IMR-90 (cell line): ENCODE data around the gene LAMA5. TPM values are rescaled to one million over a fixed set of nuclear protein-coding genes. Genes with fewer than 3 reads are reported as not detected.

Experiments
- ATAC-seq: fragments of 200-7000 bp; cut with Tn5 transposase; 2 replicates; pipeline ENCODE4 v1.9.1; 2020; ENCODE audit warnings: low read depth, mild to moderate bottlenecking, moderate library complexity
- BruUV-seq: library from RNA; stranded (reverse); fragments of 400-500 nt; replicated peaks from 2 replicates; lab custom pipeline; 2021; lab: Mats Ljungman, UMichigan
- CTCF ChIA-PET: fragments of 300-600 bp; formaldehyde crosslinking; extraction: SDS; loops from one replicate; lab custom pipeline; 2021; ENCODE audit warnings: antibody characterized with exemption; lab: Yijun Ruan, JAX
- POLR2A ChIA-PET: fragments of 300-600 bp; sonication (Branson Sonifier 250); formaldehyde crosslinking; loops from one replicate; lab custom pipeline; 2022; ENCODE audit warnings: antibody characterized with exemption; ENCODE audit not compliant: unreplicated experiment; lab: Charles Lee
- DNase-seq: peaks from one replicate; pipeline ENCODE4 v3.0.0; 2013
- H2AFZ ChIP-seq: replicated peaks from 2 replicates; pipeline ENCODE3; 2013; ENCODE audit warnings: low read length, mild to moderate bottlenecking; ENCODE audit not compliant: poor library complexity
- H2AK5ac ChIP-seq: 2 replicates; pipeline ENCODE4 v1.6.1; 2013; ENCODE audit warnings: low read depth, low read length, inconsistent platforms
- H2AK9ac ChIP-seq: replicated peaks from 2 replicates; pipeline ENCODE3; 2013; ENCODE audit warnings: mild to moderate bottlenecking, low read depth, low read length, moderate library complexity; ENCODE audit not compliant: poor library complexity
- H2BK120ac ChIP-seq: 2 replicates; pipeline ENCODE4 v1.6.1; 2013; ENCODE audit warnings: low read depth, low read length, inconsistent platforms
- H2BK15ac ChIP-seq: 3 replicates; pipeline ENCODE4 v1.6.1; 2013; ENCODE audit warnings: low read depth, low read length, inconsistent platforms
- H2BK20ac ChIP-seq: 2 replicates; pipeline ENCODE4 v1.6.1; 2013; ENCODE audit warnings: low read depth, mild to moderate bottlenecking, inconsistent platforms, low read length, moderate library complexity
- H2BK5ac ChIP-seq: 2 replicates; pipeline ENCODE4 v1.6.1; 2013; ENCODE audit warnings: mild to moderate bottlenecking, low read depth, low read length, inconsistent platforms; ENCODE audit not compliant: poor library complexity, severe bottlenecking
- H3K14ac ChIP-seq: replicated peaks from 2 replicates; pipeline ENCODE4 v1.6.1; 2013; ENCODE audit warnings: low read depth, low read length, inconsistent platforms
- H3K18ac ChIP-seq: 2 replicates; pipeline ENCODE4 v1.6.1; 2013; ENCODE audit warnings: low read depth, low read length, control low read depth
- H3K23ac ChIP-seq: 2 replicates; pipeline ENCODE4 v1.6.1; 2013; ENCODE audit warnings: low read depth, low read length, inconsistent platforms
- H3K27ac ChIP-seq: 2 replicates; pipeline ENCODE4 v1.5.1; 2013; ENCODE audit warnings: mild to moderate bottlenecking, control low read depth, low read length; ENCODE audit not compliant: insufficient read depth
- H3K27me3 ChIP-seq: 2 replicates; pipeline ENCODE4 v1.6.1; 2013; ENCODE audit warnings: low read length; ENCODE audit not compliant: control insufficient read depth, insufficient read depth
- H3K36me3 ChIP-seq: 2 replicates; pipeline ENCODE4 v1.6.1; 2013; ENCODE audit warnings: low read length, mixed read lengths; ENCODE audit not compliant: control insufficient read depth, insufficient read depth
- H3K4ac ChIP-seq: 2 replicates; pipeline ENCODE4 v1.6.1; 2013; ENCODE audit warnings: low read depth, low read length, inconsistent platforms
- H3K4me1 ChIP-seq: 2 replicates; pipeline ENCODE4 v1.6.1; 2013; ENCODE audit warnings: low read length, mixed read lengths; ENCODE audit not compliant: control insufficient read depth, insufficient read depth
- H3K4me2 ChIP-seq: 2 replicates; pipeline ENCODE4 v1.6.1; 2013; ENCODE audit warnings: low read depth, mild to moderate bottlenecking, control low read depth, low read length, moderate library complexity
- H3K4me3 ChIP-seq: 2 replicates; pipeline ENCODE4 v1.5.1; 2013; ENCODE audit warnings: low read depth, mild to moderate bottlenecking, control low read depth, low read length, moderate library complexity; ENCODE audit not compliant: insufficient read depth
- H3K56ac ChIP-seq: 2 replicates; pipeline ENCODE4 v1.6.1; 2013; ENCODE audit warnings: low read length, inconsistent platforms; ENCODE audit not compliant: insufficient read depth; ENCODE audit errors: extremely low read depth
- H3K79me1 ChIP-seq, 2 experiments: 2 replicates each; pipeline ENCODE4 v1.6.1; 2013; ENCODE audit warnings: low read length in 2 of 2, inconsistent platforms in 1 of 2, low read depth in 1 of 2
- H3K9ac ChIP-seq: 2 replicates; pipeline ENCODE4 v1.6.1; 2013; ENCODE audit warnings: low read depth, low read length, control low read depth
- H3K9me1 ChIP-seq: 2 replicates; pipeline ENCODE4 v1.6.1; 2013; ENCODE audit warnings: low read length, inconsistent platforms; ENCODE audit not compliant: insufficient read depth
- H3K9me3 ChIP-seq: 2 replicates; pipeline ENCODE4 v1.6.1; 2013; ENCODE audit warnings: low read length; ENCODE audit not compliant: control insufficient read depth, insufficient read depth
- H4K20me1 ChIP-seq: 2 replicates; pipeline ENCODE4 v1.6.1; 2013; ENCODE audit warnings: low read length, inconsistent platforms; ENCODE audit not compliant: insufficient read depth
- H4K5ac ChIP-seq: 2 replicates; pipeline ENCODE4 v1.6.1; 2013; ENCODE audit warnings: mild to moderate bottlenecking, low read depth, low read length, control low read depth
- H4K8ac ChIP-seq, 2 experiments: 2 replicates each; pipeline ENCODE4 v1.6.1; 2013; ENCODE audit warnings: low read depth in 2 of 2, low read length in 2 of 2, control low read depth in 1 of 2, inconsistent platforms in 1 of 2
- H4K91ac ChIP-seq: 2 replicates; pipeline ENCODE4 v1.6.1; 2013; ENCODE audit warnings: low read depth, low read length, inconsistent platforms; ENCODE audit not compliant: insufficient read depth
- BHLHE40 ChIP-seq: fragments of 150-350 bp; IDR thresholded peaks from 2 replicates; pipeline ENCODE4 v1.6.1; 2016; ENCODE audit warnings: mild to moderate bottlenecking, low read depth, low read length
- CEBPB ChIP-seq: IDR thresholded peaks from 2 replicates; pipeline ENCODE4 v1.6.1; 2012; ENCODE audit warnings: low read depth, low read length, improper control_type of control experiment
- CHD1 ChIP-seq: IDR thresholded peaks from 2 replicates; pipeline ENCODE4 v1.6.1; 2012; ENCODE audit warnings: low read depth, low read length, improper control_type of control experiment
- FOS ChIP-seq: fragments of 150-350 bp; IDR thresholded peaks from 2 replicates; pipeline ENCODE4 v1.6.1; 2016; ENCODE audit warnings: low read depth, low read length
- MAFK ChIP-seq: IDR thresholded peaks from 2 replicates; pipeline ENCODE4 v1.6.1; 2012; ENCODE audit warnings: low read depth, low read length, improper control_type of control experiment
- MAZ ChIP-seq: IDR thresholded peaks from 2 replicates; pipeline ENCODE4 v1.6.1; 2012; ENCODE audit warnings: low read depth, mild to moderate bottlenecking, low read length, improper control_type of control experiment, moderate library complexity, borderline replicate concordance
- POLR2A ChIP-seq: IDR thresholded peaks from 2 replicates; pipeline ENCODE4 v1.6.1; 2012; ENCODE audit warnings: mild to moderate bottlenecking, low read depth, low read length
- RAD21 ChIP-seq: IDR thresholded peaks from 2 replicates; pipeline ENCODE4 v1.6.1; 2012; ENCODE audit warnings: low read length, improper control_type of control experiment
- RCOR1 ChIP-seq: IDR thresholded peaks from 2 replicates; pipeline ENCODE4 v1.6.1; 2012; ENCODE audit warnings: mild to moderate bottlenecking, low read length, improper control_type of control experiment; ENCODE audit not compliant: insufficient replicate concordance
- RFX5 ChIP-seq: IDR thresholded peaks from 2 replicates; pipeline ENCODE4 v1.8.0; 2012; ENCODE audit warnings: low read depth, mild to moderate bottlenecking, low read length, moderate library complexity
- SMC3 ChIP-seq: fragments of 150-350 bp; IDR thresholded peaks from 2 replicates; pipeline ENCODE4 v1.6.1; 2016; ENCODE audit warnings: low read depth, mild to moderate bottlenecking, antibody characterized with exemption, low read length, moderate library complexity
- whole genome bisulfite sequencing, 2 experiments: methylation state at CpG; one replicate each; pipeline versions ENCODE4 v1.1.5 to v1.1.7; 2013; ENCODE audit warnings: missing lambda C conversion rate in 2 of 2; ENCODE audit not compliant: insufficient read length in 1 of 2; ENCODE audit errors: extremely low coverage in 2 of 2; 5-methylcytosine and 5-hydroxymethylcytosine counted together
- dilution Hi-C: fragments of 300-500 bp; cut with HindIII; formaldehyde crosslinking; loops from one replicate; pipeline ENCODE4 v1.14.3; 2018; ENCODE audit warnings: low sequenced_read_pairs; ENCODE audit not compliant: unreplicated experiment
- in situ Hi-C: fragments of 300-500 bp; cut with MboI; formaldehyde crosslinking; loops from 3 replicates; pipeline ENCODE4 v1.14.3; 2019; ENCODE audit warnings: low sequenced_read_pairs, inconsistent platforms, mixed read lengths
- intact Hi-C: fragments of 100-400 bp; cut with micrococcal nuclease; formaldehyde crosslinking; loops from 2 replicates; pipeline ENCODE4 v1.10.0; 2022
- polyA plus RNA-seq, 3 experiments: library from polyadenylated mRNA; depleted of rRNA; stranded (reverse); fragments of >200 nt; gene quantifications; 2 replicates each; pipeline ENCODE4 v1.2.3, GENCODE V29; 2012; ENCODE audit warnings: low replicate concordance in 1 of 3
- total RNA-seq: library from RNA; depleted of rRNA; stranded (reverse); fragments of >200 nt; gene quantifications from 2 replicates; pipeline ENCODE4 v1.2.3, GENCODE V29; 2012
- TF ChIP-seq, protein P1 (sequence below): conservative IDR thresholded peaks from 2 replicates; pipeline ENCODE4 v1.5.1; 2012; ENCODE audit warnings: mild to moderate bottlenecking, low read depth, low read length, improper control_type of control experiment
- TF ChIP-seq, protein P2 (sequence below): fragments of 150-350 bp; IDR thresholded peaks from 2 replicates; pipeline ENCODE4 v1.6.1; 2017; ENCODE audit warnings: mild to moderate bottlenecking, antibody characterized with exemption, low read length, low read depth

Gene LAMA5
- total and polyA plus RNA-seq, 2 of the 4 experiments (the other 2 are of a cell fraction): 0.90 to 7.3 TPM

DNA sequence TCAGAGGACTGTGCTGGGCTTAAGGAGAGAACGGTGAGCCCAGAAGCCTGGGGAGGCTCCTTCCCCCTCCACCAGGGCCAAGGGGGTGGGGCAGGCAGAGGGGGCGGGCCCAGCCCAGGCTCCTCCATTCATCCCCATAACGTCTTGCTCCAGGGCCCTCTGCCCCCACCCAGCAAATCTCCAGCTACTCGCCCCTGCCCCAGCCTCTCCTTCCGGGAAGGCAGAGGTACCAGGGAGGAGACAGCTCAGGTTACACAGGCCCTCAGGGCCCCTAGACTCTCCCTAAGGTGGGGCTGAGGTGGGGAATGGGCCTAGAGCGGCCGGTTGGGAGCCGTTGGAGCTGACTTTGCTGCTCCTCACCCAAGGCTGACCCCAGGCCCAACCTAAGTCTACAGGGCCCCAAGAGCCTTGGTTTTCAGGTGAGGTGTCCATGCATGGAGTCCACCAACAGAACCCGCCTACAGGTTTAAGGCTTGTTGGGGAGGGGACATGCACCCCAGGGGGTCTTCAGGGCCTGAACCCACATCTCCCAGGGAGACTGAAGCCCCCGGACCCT is 1.2 kb downstream of the LAMA5 start:
- ChIA-PET POLR2A (no interaction called here), CTCF (interaction anchor here (0.8 kb wide), 1 partner anchor 9 kb away, joined by 3 read pairs; no protein-coding TSS in a partner anchor)
- no TSS peak for BruUV-seq
- no peak overlapping the region for H3K4ac ChIP-seq
- no peak overlapping the region for H4K5ac ChIP-seq
- WGBS, 2 experiments: no CpG with 5 or more reads among the region's 10 CpGs
- H2AK5ac ChIP-seq: no peak overlapping the region; the same call in 1 of the 2 replicates
- no peak overlapping the region for H2BK5ac ChIP-seq
- H3K23ac ChIP-seq: no peak overlapping the region
- TF ChIP-seq, protein P1, sequence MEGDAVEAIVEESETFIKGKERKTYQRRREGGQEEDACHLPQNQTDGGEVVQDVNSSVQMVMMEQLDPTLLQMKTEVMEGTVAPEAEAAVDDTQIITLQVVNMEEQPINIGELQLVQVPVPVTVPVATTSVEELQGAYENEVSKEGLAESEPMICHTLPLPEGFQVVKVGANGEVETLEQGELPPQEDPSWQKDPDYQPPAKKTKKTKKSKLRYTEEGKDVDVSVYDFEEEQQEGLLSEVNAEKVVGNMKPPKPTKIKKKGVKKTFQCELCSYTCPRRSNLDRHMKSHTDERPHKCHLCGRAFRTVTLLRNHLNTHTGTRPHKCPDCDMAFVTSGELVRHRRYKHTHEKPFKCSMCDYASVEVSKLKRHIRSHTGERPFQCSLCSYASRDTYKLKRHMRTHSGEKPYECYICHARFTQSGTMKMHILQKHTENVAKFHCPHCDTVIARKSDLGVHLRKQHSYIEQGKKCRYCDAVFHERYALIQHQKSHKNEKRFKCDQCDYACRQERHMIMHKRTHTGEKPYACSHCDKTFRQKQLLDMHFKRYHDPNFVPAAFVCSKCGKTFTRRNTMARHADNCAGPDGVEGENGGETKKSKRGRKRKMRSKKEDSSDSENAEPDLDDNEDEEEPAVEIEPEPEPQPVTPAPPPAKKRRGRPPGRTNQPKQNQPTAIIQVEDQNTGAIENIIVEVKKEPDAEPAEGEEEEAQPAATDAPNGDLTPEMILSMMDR: no peak
- TF ChIP-seq SMC3 (no peak), RAD21 (no peak), CEBPB (no peak), POLR2A (no peak), RFX5 (no peak), FOS (no peak), MAZ (no peak), MAFK (no peak), CHD1 (no peak), BHLHE40 (no peak), RCOR1 (no peak)
- TF ChIP-seq, protein P2, sequence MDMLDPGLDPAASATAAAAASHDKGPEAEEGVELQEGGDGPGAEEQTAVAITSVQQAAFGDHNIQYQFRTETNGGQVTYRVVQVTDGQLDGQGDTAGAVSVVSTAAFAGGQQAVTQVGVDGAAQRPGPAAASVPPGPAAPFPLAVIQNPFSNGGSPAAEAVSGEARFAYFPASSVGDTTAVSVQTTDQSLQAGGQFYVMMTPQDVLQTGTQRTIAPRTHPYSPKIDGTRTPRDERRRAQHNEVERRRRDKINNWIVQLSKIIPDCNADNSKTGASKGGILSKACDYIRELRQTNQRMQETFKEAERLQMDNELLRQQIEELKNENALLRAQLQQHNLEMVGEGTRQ: no peak
- H3K4me3 ChIP-seq: peak overlapping the region; percentile 69
- dilution Hi-C loops (no loop called here), intact Hi-C loops (no loop called here), in situ Hi-C loops (no loop called here)
- no peaks in the 10 kb centered on the region for H3K9me3 ChIP-seq
- no peak overlapping the region for H3K9ac ChIP-seq
- H2AK9ac ChIP-seq: peak overlapping the region; percentile 89
- H4K20me1 ChIP-seq: peaks cover 25% of the 10 kb centered on the region
- ATAC-seq (no peak), DNase-seq (no peak)
- H3K14ac ChIP-seq: no peak overlapping the region
- no peak overlapping the region for H2BK120ac ChIP-seq
- H3K4me1 ChIP-seq: peaks cover 33% of the 10 kb centered on the region
- H2BK20ac ChIP-seq: no peak overlapping the region
- H3K27ac ChIP-seq: no peak overlapping the region
- no peaks in the 10 kb centered on the region for H3K27me3 ChIP-seq
- H2BK15ac ChIP-seq: no peak overlapping the region
- no peak overlapping the region for H3K18ac ChIP-seq
- H3K36me3 ChIP-seq: peaks cover 4% of the 10 kb centered on the region; the same call in 1 of the 2 replicates
- H3K4me2 ChIP-seq: peak overlapping the region; percentile 69
- H3K56ac ChIP-seq: no peak overlapping the region
- no peak overlapping the region for H4K91ac ChIP-seq
- no peak overlapping the region for H4K8ac ChIP-seq
- H2AFZ ChIP-seq: no peak overlapping the region
- H3K79me1 ChIP-seq: no peaks in the 10 kb centered on the region
- H3K9me1 ChIP-seq: peaks cover 8% of the 10 kb centered on the region; the same call in 1 of the 2 replicates
